HUES6 (cell line): ENCODE measurements around the gene ATG7.

Experiments used
- H3K27ac ChIP-seq: 2 replicates; pipeline ENCODE4 v1.7.0; 2013; ENCODE audit warnings: low read depth, mild to moderate bottlenecking, low read length, inconsistent platforms
- H3K27me3 ChIP-seq: 2 replicates; pipeline ENCODE4 v1.6.1; 2013; ENCODE audit warnings: low read length; ENCODE audit not compliant: control insufficient read depth, insufficient read depth
- H3K36me3 ChIP-seq: 2 replicates; pipeline ENCODE4 v1.6.1; 2013; ENCODE audit warnings: low read length; ENCODE audit not compliant: control insufficient read depth, insufficient read depth
- H3K4me1 ChIP-seq: 2 replicates; pipeline ENCODE4 v1.6.1; 2013; ENCODE audit warnings: low read length; ENCODE audit not compliant: control insufficient read depth, insufficient read depth
- H3K4me3 ChIP-seq: 2 replicates; pipeline ENCODE4 v1.5.1; 2013; ENCODE audit warnings: low read depth, low read length
- H3K9ac ChIP-seq: one replicate; pipeline ENCODE4 v1.6.1; 2013; ENCODE audit warnings: mild to moderate bottlenecking, low read length
- H3K9me3 ChIP-seq: 2 replicates; pipeline ENCODE4 v1.6.1; 2013; ENCODE audit warnings: low read depth, low read length; ENCODE audit not compliant: control insufficient read depth, insufficient read depth

The ATG7 gene

GRCh38 chr3:11302444-11302843 is 30.2 kb downstream of the ATG7 start:
- H3K4me1 ChIP-seq = no peaks in the 10 kb centered on the region
- H3K4me3 ChIP-seq = no peak overlapping the region
- H3K9ac ChIP-seq = no peak overlapping the region
- H3K27ac ChIP-seq = no peak overlapping the region
- H3K9me3 ChIP-seq = no peaks in the 10 kb centered on the region
- no peaks in the 10 kb centered on the region for H3K27me3 ChIP-seq
- H3K36me3 ChIP-seq = peaks cover 24% of the 10 kb centered on the region

GRCh38 chr3:11304175-11304574 is 32.0 kb downstream of the ATG7 start:
- no peak overlapping the region for H3K27ac ChIP-seq
- H3K27me3 ChIP-seq = no peaks in the 10 kb centered on the region
- no peak overlapping the region for H3K4me3 ChIP-seq
- no peak overlapping the region for H3K9ac ChIP-seq
- no peaks in the 10 kb centered on the region for H3K9me3 ChIP-seq
- no peaks in the 10 kb centered on the region for H3K4me1 ChIP-seq
- peaks cover 33% of the 10 kb centered on the region for H3K36me3 ChIP-seq

DNA sequence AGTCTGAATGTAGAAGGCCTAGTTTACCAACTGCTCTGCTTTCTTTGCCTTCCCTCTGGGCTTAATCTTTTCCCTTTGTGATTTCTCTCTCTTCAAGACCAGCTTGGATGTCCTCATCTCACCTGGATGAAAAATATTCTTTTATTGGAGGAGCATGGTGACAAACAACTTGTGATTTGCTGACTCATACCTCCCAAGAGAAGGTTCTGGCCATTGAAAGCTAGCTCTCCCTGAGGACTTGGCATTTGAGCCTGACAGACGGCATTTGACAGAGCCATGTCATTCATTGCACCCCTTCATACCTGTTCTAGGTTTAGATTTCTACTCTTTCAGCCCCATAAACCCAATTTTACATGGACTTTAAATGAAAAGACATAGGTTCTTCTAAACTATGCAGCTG is 33.3 kb downstream of the ATG7 start:
- H3K27me3 ChIP-seq = no peaks in the 10 kb centered on the region
- H3K27ac ChIP-seq = no peak overlapping the region; the same call in 1 of the 2 replicates
- H3K36me3 ChIP-seq = peaks cover 32% of the 10 kb centered on the region

DNA sequence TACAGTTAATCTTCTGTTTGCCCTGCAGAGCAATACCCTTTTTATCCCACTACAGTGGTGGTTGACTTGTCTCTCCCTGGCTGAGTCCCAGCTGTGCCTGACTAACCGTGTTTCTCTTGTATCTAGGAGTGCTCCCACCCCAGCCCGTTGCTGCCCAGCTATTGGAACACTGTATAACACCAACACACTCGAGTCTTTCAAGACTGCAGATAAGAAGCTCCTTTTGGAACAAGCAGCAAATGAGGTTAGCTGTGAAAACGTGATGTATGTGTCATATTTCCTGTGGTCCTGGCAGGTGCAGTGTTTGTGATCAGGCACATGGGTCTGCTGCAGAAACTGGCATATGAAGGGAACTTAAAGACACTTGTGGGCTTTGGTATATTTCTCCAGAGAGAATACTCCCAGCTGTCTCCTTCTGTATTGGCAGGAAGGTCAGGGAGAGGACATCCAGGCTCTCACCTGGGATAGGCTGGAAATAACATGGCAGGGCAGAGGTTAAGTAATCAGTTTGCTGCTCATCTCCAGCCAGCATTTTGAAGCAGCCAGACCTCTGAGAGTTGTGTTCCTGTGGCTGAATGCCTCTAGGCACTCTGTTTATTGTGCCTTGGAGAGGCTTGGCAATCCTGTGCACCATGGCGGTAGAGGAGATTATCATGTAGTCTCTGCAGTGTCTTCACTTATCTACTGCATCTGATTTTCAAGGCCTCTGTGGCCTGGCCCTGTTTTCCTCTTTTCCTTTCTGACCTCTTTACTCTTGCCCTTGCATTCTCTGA is 34.8 kb downstream of the ATG7 start:
- Histone ChIP-seq H3K4me3 (no peak overlapping the region), H3K4me1 (no peaks in the 10 kb centered on the region), H3K27ac (no peak overlapping the region), H3K9ac (no peak overlapping the region), H3K27me3 (no peaks in the 10 kb centered on the region), H3K36me3 (peaks cover 38% of the 10 kb centered on the region), H3K9me3 (no peaks in the 10 kb centered on the region)

More for the DNA sequence above, 33.3 kb downstream of the ATG7 start:
- Histone ChIP-seq H3K4me3 (no peak overlapping the region), H3K9me3 (no peaks in the 10 kb centered on the region), H3K4me1 (no peaks in the 10 kb centered on the region), H3K9ac (no peak overlapping the region)

GRCh38 chr3:11307830-11308432 is 35.7 kb downstream of the ATG7 start:
- H3K4me3 ChIP-seq = no peak overlapping the region
- H3K9ac ChIP-seq = no peak overlapping the region
- no peaks in the 10 kb centered on the region for H3K4me1 ChIP-seq

GRCh38 chr3:11310258-11310657 is 38.1 kb downstream of the ATG7 start:
- Histone ChIP-seq H3K4me3 (no peak overlapping the region), H3K27me3 (no peaks in the 10 kb centered on the region), H3K9ac (no peak overlapping the region), H3K4me1 (no peaks in the 10 kb centered on the region), H3K9me3 (no peaks in the 10 kb centered on the region), H3K27ac (no peak overlapping the region), H3K36me3 (peaks cover 54% of the 10 kb centered on the region)

More at GRCh38 chr3:11307830-11308432, 35.7 kb downstream of the ATG7 start:
- H3K36me3 ChIP-seq = peaks cover 44% of the 10 kb centered on the region
- H3K27me3 ChIP-seq = no peaks in the 10 kb centered on the region
- no peaks in the 10 kb centered on the region for H3K9me3 ChIP-seq
- no peak overlapping the region for H3K27ac ChIP-seq

DNA sequence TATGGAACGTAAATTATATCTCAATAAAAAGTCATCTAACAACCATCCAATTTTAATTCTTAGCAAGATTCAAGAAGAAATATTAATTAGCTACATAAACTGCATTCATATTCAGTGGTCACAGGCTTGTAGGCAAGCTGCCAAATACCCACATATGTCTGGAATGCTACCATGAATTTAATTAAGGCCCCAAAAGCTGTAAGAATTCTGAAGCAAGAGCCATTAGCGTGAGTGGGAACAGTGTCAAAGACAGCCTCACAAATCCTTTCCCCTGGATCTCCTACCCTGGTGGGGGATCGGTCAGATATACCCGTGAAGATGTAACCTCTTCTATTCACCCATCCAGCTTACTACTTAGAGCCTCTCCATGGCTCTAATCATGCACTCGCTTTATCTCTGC is 40.0 kb downstream of the ATG7 start:
- Histone ChIP-seq H3K9me3 (no peaks in the 10 kb centered on the region), H3K4me3 (no peak overlapping the region), H3K36me3 (peaks cover 62% of the 10 kb centered on the region), H3K27me3 (no peaks in the 10 kb centered on the region), H3K4me1 (no peaks in the 10 kb centered on the region), H3K9ac (no peak overlapping the region), H3K27ac (no peak overlapping the region)

DNA sequence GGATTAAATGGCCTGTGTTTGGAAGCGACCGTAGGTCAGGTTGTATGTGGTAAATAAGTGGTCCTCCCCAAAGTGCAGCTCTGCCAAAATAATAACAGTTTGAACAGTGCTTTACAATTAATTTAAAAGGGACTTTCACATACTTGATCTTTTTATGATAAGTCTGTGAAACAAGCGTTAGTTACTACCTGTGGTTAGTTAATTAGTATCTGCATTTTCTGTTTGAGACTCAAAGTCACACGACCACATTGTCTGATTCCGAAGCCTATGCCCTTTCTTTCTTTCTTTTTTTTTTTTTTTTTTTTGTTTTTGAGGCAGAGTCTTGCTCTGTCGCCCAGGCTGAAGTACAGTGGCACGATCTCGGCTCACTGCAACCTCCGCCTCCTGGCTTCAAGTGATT is 45.1 kb downstream of the ATG7 start:
- no peak overlapping the region for H3K27ac ChIP-seq
- H3K9me3 ChIP-seq = no peaks in the 10 kb centered on the region
- H3K27me3 ChIP-seq = no peaks in the 10 kb centered on the region
- no peaks in the 10 kb centered on the region for H3K4me1 ChIP-seq
- H3K36me3 ChIP-seq = peaks cover 54% of the 10 kb centered on the region
- H3K9ac ChIP-seq = no peak overlapping the region
- no peak overlapping the region for H3K4me3 ChIP-seq

GRCh38 chr3:11322931-11323330 is 50.7 kb downstream of the ATG7 start:
- Histone ChIP-seq H3K9me3 (no peaks in the 10 kb centered on the region), H3K9ac (no peak overlapping the region), H3K36me3 (peaks cover 37% of the 10 kb centered on the region), H3K27me3 (no peaks in the 10 kb centered on the region), H3K4me1 (no peaks in the 10 kb centered on the region), H3K27ac (no peak overlapping the region), H3K4me3 (no peak overlapping the region)

DNA sequence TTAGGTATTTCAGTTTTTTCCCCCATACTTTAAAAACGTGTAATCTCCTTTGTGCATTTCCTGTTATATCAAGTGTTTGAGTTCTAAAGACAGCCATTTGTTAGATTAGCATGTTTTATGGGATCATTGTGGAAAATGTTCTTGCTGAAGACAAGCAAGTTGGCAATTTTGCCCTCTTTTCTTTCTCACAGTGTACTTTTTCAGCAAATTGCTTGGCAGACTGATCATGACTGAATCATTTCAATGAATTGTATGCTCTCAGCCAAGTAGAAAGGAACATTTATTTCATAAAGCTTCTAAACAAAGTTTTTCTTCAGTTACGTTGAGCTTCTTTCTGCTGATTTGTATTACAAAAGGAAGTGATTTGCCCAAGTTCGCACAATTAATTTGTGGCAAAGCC is 51.6 kb downstream of the ATG7 start:
- Histone ChIP-seq H3K27me3 (no peaks in the 10 kb centered on the region), H3K9me3 (no peaks in the 10 kb centered on the region), H3K27ac (no peak overlapping the region), H3K36me3 (peaks cover 30% of the 10 kb centered on the region), H3K4me3 (no peak overlapping the region), H3K9ac (no peak overlapping the region), H3K4me1 (no peaks in the 10 kb centered on the region)

GRCh38 chr3:11327619-11328018 is 55.4 kb downstream of the ATG7 start:
- Histone ChIP-seq H3K27me3 (no peaks in the 10 kb centered on the region), H3K4me3 (no peak overlapping the region), H3K27ac (no peak overlapping the region), H3K9ac (no peak overlapping the region), H3K9me3 (no peaks in the 10 kb centered on the region), H3K36me3 (peaks cover 16% of the 10 kb centered on the region), H3K4me1 (no peaks in the 10 kb centered on the region)
